Measurements from ENCODE around the gene MTHFD1L.

The MTHFD1L gene

GRCh38 chr6:150922137-150922536, 56.6 kb downstream of the MTHFD1L start:
- Histone ChIP-seq H3K9me3 (ENCODE audit: control insufficient read depth in 1 of 2, low read length in 2 of 2) (no peaks in the 10 kb centered on the region), H3K36me3 (ENCODE audit: control insufficient read depth in 1 of 2, insufficient read depth in 2 of 2, low read length in 2 of 2) (peaks cover 17 to 26% of the 10 kb centered on the region in 2 donors), H3K27me3 (ENCODE audit: low read depth, low read length) (no peaks in the 10 kb centered on the region), H3K4me3 (ENCODE audit: low read depth in 1 of 2, low read length in 2 of 2) (no peak overlapping the region), H3K4me1 (ENCODE audit: control insufficient read depth in 1 of 2, insufficient read depth in 2 of 2, low read length in 2 of 2) (no peaks in the 10 kb centered on the region), H3K27ac (ENCODE audit: low read length) (no peak overlapping the region)

GRCh38 chr6:150924808-150925589, 59.5 kb downstream of the MTHFD1L start:
- Histone ChIP-seq H3K9me3 (ENCODE audit: control insufficient read depth in 1 of 2, low read length in 2 of 2) (no peaks in the 10 kb centered on the region), H3K36me3 (ENCODE audit: control insufficient read depth in 1 of 2, insufficient read depth in 2 of 2, low read length in 2 of 2) (peaks cover 13 to 16% of the 10 kb centered on the region in 2 donors), H3K27me3 (ENCODE audit: low read depth, low read length) (no peaks in the 10 kb centered on the region), H3K4me1 (ENCODE audit: control insufficient read depth in 1 of 2, insufficient read depth in 2 of 2, low read length in 2 of 2) (peaks cover 0 to 5% of the 10 kb centered on the region in 2 donors), H3K4me3 (ENCODE audit: low read depth in 1 of 2, low read length in 2 of 2) (no peak overlapping the region), H3K27ac (ENCODE audit: low read length) (no peak overlapping the region)

GRCh38 chr6:150925590-150925928, 60.1 kb downstream of the MTHFD1L start:
- H3K4me1 ChIP-seq (ENCODE audit: control insufficient read depth in 1 of 2, insufficient read depth in 2 of 2, low read length in 2 of 2) = peaks cover 0 to 5% of the 10 kb centered on the region in 2 donors
- H3K27me3 ChIP-seq (ENCODE audit: low read depth, low read length) = no peaks in the 10 kb centered on the region
- no peak overlapping the region for H3K4me3 ChIP-seq (ENCODE audit: low read depth in 1 of 2, low read length in 2 of 2)
- H3K27ac ChIP-seq (ENCODE audit: low read length) = no peak overlapping the region
- H3K9me3 ChIP-seq (ENCODE audit: control insufficient read depth in 1 of 2, low read length in 2 of 2) = no peaks in the 10 kb centered on the region
- peaks cover 11 to 14% of the 10 kb centered on the region in 2 donors for H3K36me3 ChIP-seq (ENCODE audit: control insufficient read depth in 1 of 2, insufficient read depth in 2 of 2, low read length in 2 of 2)

GRCh38 chr6:150925976-150926375, 60.5 kb downstream of the MTHFD1L start:
- no peaks in the 10 kb centered on the region for H3K27me3 ChIP-seq (ENCODE audit: low read depth, low read length)
- H3K9me3 ChIP-seq (ENCODE audit: control insufficient read depth in 1 of 2, low read length in 2 of 2) = no peaks in the 10 kb centered on the region
- no peak overlapping the region for H3K27ac ChIP-seq (ENCODE audit: low read length)
- H3K4me1 ChIP-seq (ENCODE audit: control insufficient read depth in 1 of 2, insufficient read depth in 2 of 2, low read length in 2 of 2) = peaks cover 0 to 5% of the 10 kb centered on the region in 2 donors
- H3K4me3 ChIP-seq (ENCODE audit: low read depth in 1 of 2, low read length in 2 of 2) = no peak overlapping the region
- H3K36me3 ChIP-seq (ENCODE audit: control insufficient read depth in 1 of 2, insufficient read depth in 2 of 2, low read length in 2 of 2) = peaks cover 11 to 14% of the 10 kb centered on the region in 2 donors

GRCh38 chr6:150928882-150929281, 63.4 kb downstream of the MTHFD1L start:
- Histone ChIP-seq H3K4me3 (ENCODE audit: low read depth in 1 of 2, low read length in 2 of 2) (no peak overlapping the region), H3K36me3 (ENCODE audit: control insufficient read depth in 1 of 2, insufficient read depth in 2 of 2, low read length in 2 of 2) (peaks cover 0 to 14% of the 10 kb centered on the region in 2 donors), H3K4me1 (ENCODE audit: control insufficient read depth in 1 of 2, insufficient read depth in 2 of 2, low read length in 2 of 2) (peaks cover 0 to 20% of the 10 kb centered on the region in 2 donors), H3K9me3 (ENCODE audit: control insufficient read depth in 1 of 2, low read length in 2 of 2) (no peaks in the 10 kb centered on the region), H3K27me3 (ENCODE audit: low read depth, low read length) (no peaks in the 10 kb centered on the region), H3K27ac (ENCODE audit: low read length) (no peak overlapping the region)

GRCh38 chr6:150929416-150929815, 63.9 kb downstream of the MTHFD1L start:
- Histone ChIP-seq H3K27me3 (ENCODE audit: low read depth, low read length) (no peaks in the 10 kb centered on the region), H3K9me3 (ENCODE audit: control insufficient read depth in 1 of 2, low read length in 2 of 2) (no peaks in the 10 kb centered on the region), H3K4me3 (ENCODE audit: low read depth in 1 of 2, low read length in 2 of 2) (no peak overlapping the region), H3K4me1 (ENCODE audit: control insufficient read depth in 1 of 2, insufficient read depth in 2 of 2, low read length in 2 of 2) (peaks cover 0 to 20% of the 10 kb centered on the region in 2 donors), H3K27ac (ENCODE audit: low read length) (no peak overlapping the region), H3K36me3 (ENCODE audit: control insufficient read depth in 1 of 2, insufficient read depth in 2 of 2, low read length in 2 of 2) (peaks cover 0 to 14% of the 10 kb centered on the region in 2 donors)

- Histone ChIP-seq H3K27ac (ENCODE audit: low read length) (no peak overlapping the region), H3K9me3 (ENCODE audit: control insufficient read depth in 1 of 2, low read length in 2 of 2) (no peaks in the 10 kb centered on the region), H3K27me3 (ENCODE audit: low read depth, low read length) (no peaks in the 10 kb centered on the region), H3K4me1 (ENCODE audit: control insufficient read depth in 1 of 2, insufficient read depth in 2 of 2, low read length in 2 of 2) (peaks cover 0 to 20% of the 10 kb centered on the region in 2 donors), H3K36me3 (ENCODE audit: control insufficient read depth in 1 of 2, insufficient read depth in 2 of 2, low read length in 2 of 2) (peaks cover under 1 to 12% of the 10 kb centered on the region in 2 donors), H3K4me3 (ENCODE audit: low read depth in 1 of 2, low read length in 2 of 2) (no peak overlapping the region)
Observed at GRCh38 chr6:150930841-150931240, 65.3 kb downstream of the MTHFD1L start.

- Histone ChIP-seq H3K9me3 (ENCODE audit: control insufficient read depth in 1 of 2, low read length in 2 of 2) (no peaks in the 10 kb centered on the region), H3K36me3 (ENCODE audit: control insufficient read depth in 1 of 2, insufficient read depth in 2 of 2, low read length in 2 of 2) (peaks cover 6 to 7% of the 10 kb centered on the region in 2 donors), H3K4me3 (ENCODE audit: low read depth in 1 of 2, low read length in 2 of 2) (no peak overlapping the region), H3K4me1 (ENCODE audit: control insufficient read depth in 1 of 2, insufficient read depth in 2 of 2, low read length in 2 of 2) (peaks cover 0 to 20% of the 10 kb centered on the region in 2 donors), H3K27ac (ENCODE audit: low read length) (no peak overlapping the region), H3K27me3 (ENCODE audit: low read depth, low read length) (no peaks in the 10 kb centered on the region)
Observed at GRCh38 chr6:150931405-150931804, 65.9 kb downstream of the MTHFD1L start.

GRCh38 chr6:150932996-150933395, 67.5 kb downstream of the MTHFD1L start:
- no peak overlapping the region for H3K4me3 ChIP-seq (ENCODE audit: low read depth in 1 of 2, low read length in 2 of 2)
- no peaks in the 10 kb centered on the region for H3K27me3 ChIP-seq (ENCODE audit: low read depth, low read length)
- H3K36me3 ChIP-seq (ENCODE audit: control insufficient read depth in 1 of 2, insufficient read depth in 2 of 2, low read length in 2 of 2) = peaks cover 15 to 16% of the 10 kb centered on the region in 2 donors
- no peak overlapping the region for H3K27ac ChIP-seq (ENCODE audit: low read length)
- H3K4me1 ChIP-seq (ENCODE audit: control insufficient read depth in 1 of 2, insufficient read depth in 2 of 2, low read length in 2 of 2) = peaks cover 0 to 20% of the 10 kb centered on the region in 2 donors
- no peaks in the 10 kb centered on the region for H3K9me3 ChIP-seq (ENCODE audit: control insufficient read depth in 1 of 2, low read length in 2 of 2)

- Histone ChIP-seq H3K27ac (ENCODE audit: low read length) (no peak overlapping the region), H3K27me3 (ENCODE audit: low read depth, low read length) (no peaks in the 10 kb centered on the region), H3K36me3 (ENCODE audit: control insufficient read depth in 1 of 2, insufficient read depth in 2 of 2, low read length in 2 of 2) (peaks cover 15 to 17% of the 10 kb centered on the region in 2 donors), H3K4me3 (ENCODE audit: low read depth in 1 of 2, low read length in 2 of 2) (no peak overlapping the region), H3K9me3 (ENCODE audit: control insufficient read depth in 1 of 2, low read length in 2 of 2) (no peaks in the 10 kb centered on the region), H3K4me1 (ENCODE audit: control insufficient read depth in 1 of 2, insufficient read depth in 2 of 2, low read length in 2 of 2) (peaks cover 0 to 15% of the 10 kb centered on the region in 2 donors)
Observed at GRCh38 chr6:150934380-150934779, 68.9 kb downstream of the MTHFD1L start.

- Histone ChIP-seq H3K27me3 (ENCODE audit: low read depth, low read length) (no peaks in the 10 kb centered on the region), H3K4me1 (ENCODE audit: control insufficient read depth in 1 of 2, insufficient read depth in 2 of 2, low read length in 2 of 2) (peaks cover 0 to 15% of the 10 kb centered on the region in 2 donors), H3K36me3 (ENCODE audit: control insufficient read depth in 1 of 2, insufficient read depth in 2 of 2, low read length in 2 of 2) (peaks cover 15 to 17% of the 10 kb centered on the region in 2 donors), H3K9me3 (ENCODE audit: control insufficient read depth in 1 of 2, low read length in 2 of 2) (no peaks in the 10 kb centered on the region), H3K27ac (ENCODE audit: low read length) (no peak overlapping the region), H3K4me3 (ENCODE audit: low read depth in 1 of 2, low read length in 2 of 2) (no peak overlapping the region)
Observed at GRCh38 chr6:150936021-150936555, 70.6 kb downstream of the MTHFD1L start.
